ENCODE data around the gene DDX1.

DDX1 gene

DNA sequence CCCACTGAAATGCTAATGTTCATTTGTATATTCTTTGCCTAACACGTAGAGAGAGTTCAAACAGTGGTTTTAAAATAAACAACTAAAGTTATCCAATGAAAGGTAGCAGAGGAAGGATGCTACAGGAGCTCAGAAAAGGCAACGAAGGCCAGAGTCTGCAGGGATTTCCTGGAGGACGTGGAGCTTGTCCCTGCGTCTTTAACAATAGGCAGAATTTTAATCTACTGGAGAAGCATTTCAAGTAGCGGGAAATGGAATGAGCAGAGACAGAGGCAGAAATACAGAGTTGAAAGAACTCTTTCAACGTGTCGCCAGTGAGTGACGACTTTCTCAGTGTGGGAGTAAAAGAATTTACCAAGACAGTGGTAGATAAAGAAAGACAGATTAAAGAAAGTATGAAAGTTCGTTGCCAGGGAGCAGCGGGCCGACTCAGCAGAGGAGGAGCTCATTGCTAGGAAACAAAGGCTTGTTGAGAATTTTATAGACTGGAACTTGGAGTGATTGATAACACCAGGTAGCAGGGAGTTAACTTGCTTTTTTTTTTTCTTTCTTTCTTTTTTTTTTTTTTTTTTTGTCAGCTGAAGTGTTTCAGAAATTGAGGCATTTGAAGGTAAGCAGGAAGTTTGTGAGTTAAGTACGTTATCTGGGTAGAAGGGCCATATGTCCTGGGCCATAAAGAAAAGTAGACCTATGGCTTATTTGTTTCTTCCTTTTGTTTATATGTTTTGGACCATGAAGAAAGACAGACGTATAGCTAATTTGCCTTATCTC is 29.9 kb upstream of the DDX1 start:
- in situ Hi-C loops (cut with MboI; ENCODE audit: low sequenced_read_pairs), result no loop called here

GRCh38 chr2:15562354-15563031 is 29.2 kb upstream of the DDX1 start:
- in situ Hi-C loops (cut with MboI; ENCODE audit: low sequenced_read_pairs), result no loop called here

GRCh38 chr2:15563227-15564100 is 28.2 kb upstream of the DDX1 start:
- in situ Hi-C loops (cut with MboI; ENCODE audit: low sequenced_read_pairs), result no loop called here

GRCh38 chr2:15565392-15565791 is 26.3 kb upstream of the DDX1 start:
- in situ Hi-C loops (cut with MboI; ENCODE audit: low sequenced_read_pairs), result no loop called here

- in situ Hi-C loops (cut with MboI; ENCODE audit: low sequenced_read_pairs), result no loop called here
Observed at GRCh38 chr2:15565994-15566671, 25.5 kb upstream of the DDX1 start.

GRCh38 chr2:15566912-15567311 is 24.8 kb upstream of the DDX1 start:
- in situ Hi-C loops (cut with MboI; ENCODE audit: low sequenced_read_pairs), result no loop called here

DNA sequence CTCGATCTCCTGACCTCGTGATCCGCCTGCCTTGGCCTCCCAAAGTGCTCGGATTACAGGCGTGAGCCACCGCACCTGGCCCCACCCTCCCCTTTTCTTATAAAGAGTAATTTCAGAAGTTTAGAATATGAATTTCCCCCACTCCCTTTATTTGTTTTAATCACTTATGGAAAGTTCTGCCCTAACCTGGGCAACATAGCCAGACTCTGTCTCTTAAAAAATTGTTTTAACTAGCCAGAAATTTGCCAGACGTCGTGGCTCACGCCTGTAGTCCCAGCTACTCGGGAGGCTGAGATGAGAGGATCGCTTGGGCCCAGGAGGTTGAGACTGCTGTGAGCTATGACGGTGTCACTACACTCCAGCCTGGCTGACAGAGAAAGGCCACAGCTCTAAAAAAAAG is 22.8 kb upstream of the DDX1 start:
- in situ Hi-C loops (cut with MboI; ENCODE audit: low sequenced_read_pairs), result no loop called here

DNA sequence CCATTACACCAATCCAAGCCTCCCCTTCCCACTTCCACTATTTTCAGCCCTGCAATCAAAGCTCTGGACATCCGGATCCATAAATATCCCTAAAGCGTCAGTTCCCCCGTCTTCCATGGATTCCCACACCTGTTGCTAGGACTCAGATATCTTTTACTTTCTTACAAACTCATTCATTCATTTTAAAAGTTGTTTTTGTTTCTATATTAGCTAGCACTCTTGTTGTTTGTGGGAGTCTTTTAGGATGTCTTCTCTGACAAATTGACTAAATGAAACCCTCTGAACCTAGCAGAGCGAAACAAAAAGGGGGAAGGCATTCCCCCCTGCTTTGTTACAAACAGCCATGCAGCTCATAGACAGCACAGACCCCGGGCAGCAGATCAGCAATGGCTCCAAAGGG is 21.6 kb upstream of the DDX1 start:
- in situ Hi-C loops (cut with MboI; ENCODE audit: low sequenced_read_pairs), result no loop called here

GRCh38 chr2:15571729-15572128 is 19.9 kb upstream of the DDX1 start:
- in situ Hi-C loops (cut with MboI; ENCODE audit: low sequenced_read_pairs), result no loop called here

DNA sequence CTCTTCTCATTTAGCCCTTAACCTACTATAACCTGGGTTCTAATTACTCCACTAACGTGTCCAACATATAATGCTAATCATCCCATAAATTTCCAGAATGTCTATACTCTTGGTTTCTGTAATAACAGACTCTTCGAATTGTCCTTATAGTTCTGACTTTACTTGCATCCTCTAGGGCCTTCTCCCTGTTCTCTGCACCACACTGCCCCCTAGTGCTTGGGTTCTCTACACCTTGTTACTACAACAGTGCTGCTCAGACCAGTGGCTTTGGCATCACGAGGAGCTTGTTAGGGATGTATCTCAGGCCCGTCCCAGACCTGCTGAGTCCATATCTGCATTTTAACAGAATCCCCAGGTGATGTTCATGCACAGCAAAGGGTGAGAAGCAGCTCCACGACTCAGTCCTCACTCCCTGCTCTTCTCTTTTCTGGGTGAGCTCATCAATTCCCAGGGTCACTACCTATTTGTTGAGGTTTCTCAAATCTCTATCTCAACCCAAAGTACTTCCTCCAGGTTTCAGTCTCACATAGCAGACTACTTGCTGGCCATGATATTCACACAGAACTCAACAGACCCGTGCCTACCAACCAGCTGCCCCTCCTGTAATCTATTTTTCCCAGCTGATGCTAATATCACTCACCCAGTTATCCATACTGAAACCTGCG is 14.5 kb upstream of the DDX1 start:
- in situ Hi-C loops (cut with MboI; ENCODE audit: low sequenced_read_pairs), result no loop called here

DNA sequence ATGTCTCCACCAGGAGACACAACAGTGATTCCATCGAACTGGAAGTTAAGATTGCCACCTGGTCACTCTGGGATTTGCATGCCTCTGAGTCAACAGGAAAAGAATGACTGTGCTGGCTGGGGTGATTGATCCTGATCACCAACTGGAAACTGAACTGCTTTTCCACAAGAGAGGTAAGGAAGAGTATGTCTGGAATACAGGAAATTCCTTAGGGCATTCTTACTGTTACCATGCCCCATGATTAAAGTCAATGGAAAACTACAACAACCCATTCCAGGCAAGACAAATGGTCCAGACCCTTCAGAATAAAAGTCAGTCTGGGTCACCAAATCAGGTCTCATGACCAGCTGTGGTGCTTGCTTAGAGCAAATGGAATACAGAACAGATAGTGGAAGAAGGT is 12.0 kb upstream of the DDX1 start:
- in situ Hi-C loops (cut with MboI; ENCODE audit: low sequenced_read_pairs), result no loop called here

DNA sequence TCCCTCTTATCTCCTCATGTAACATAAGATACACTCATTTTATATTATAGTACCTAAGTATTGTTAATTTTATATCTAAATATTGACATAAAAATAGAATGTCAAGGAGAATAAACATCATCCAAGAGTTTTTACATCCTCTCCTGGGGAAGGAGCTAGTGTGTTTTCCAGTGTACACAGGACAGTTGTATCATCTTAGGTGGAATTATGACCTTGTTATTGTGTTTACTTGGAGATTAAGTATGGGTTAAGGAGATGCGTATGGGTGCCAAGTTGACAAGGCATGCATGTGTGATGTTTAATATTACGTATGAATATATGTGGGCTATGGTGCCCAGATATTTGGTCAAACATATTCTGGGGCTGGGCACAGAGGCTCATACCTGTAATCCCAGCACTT is 11.2 kb upstream of the DDX1 start:
- in situ Hi-C loops (cut with MboI; ENCODE audit: low sequenced_read_pairs), result no loop called here

- in situ Hi-C loops (cut with MboI; ENCODE audit: low sequenced_read_pairs), result no loop called here
Observed at GRCh38 chr2:15582710-15583357, 8.8 kb upstream of the DDX1 start.

DNA sequence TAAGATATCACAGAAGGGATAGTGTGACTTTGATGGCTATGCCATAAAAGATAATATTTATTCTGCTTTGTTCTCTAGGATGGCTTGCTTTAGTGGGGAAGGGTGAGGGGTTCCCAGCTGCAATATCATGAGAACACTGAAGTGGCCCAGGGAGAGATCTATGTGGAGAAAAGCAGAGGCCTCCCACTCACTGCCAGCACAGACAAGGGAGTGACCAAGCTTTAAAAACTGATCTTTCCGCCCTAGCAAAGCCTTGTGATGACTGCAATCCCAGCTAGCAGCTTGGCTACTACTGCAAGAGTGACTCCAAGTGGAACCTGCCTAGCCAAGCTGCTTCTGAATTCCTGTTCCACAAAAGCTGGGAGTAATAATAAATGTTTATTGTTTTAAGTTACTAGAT is 7.8 kb upstream of the DDX1 start:
- in situ Hi-C loops (cut with MboI; ENCODE audit: low sequenced_read_pairs), result no loop called here

DNA sequence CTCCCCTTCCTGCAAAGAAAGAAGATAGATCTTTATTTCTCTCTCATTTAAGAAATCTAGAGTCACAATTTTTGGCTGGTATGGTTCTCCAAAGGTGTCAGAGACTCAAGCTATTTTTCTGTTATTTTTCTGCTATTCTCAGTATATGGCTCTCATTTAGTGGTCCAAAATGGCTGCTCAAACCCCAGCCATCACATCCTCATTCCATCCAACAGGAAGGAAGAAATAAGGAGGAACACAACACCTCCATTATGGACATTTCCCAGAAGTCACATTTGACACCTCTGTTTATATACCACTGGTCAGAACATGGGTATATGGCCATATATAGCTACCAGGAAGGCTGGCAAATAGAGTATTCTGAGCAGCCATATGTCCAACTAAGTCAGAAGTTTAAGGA is 7.4 kb upstream of the DDX1 start:
- in situ Hi-C loops (cut with MboI; ENCODE audit: low sequenced_read_pairs), result no loop called here

GRCh38 chr2:15584767-15585469 is 6.8 kb upstream of the DDX1 start:
- in situ Hi-C loops (cut with MboI; ENCODE audit: low sequenced_read_pairs), result no loop called here

DNA sequence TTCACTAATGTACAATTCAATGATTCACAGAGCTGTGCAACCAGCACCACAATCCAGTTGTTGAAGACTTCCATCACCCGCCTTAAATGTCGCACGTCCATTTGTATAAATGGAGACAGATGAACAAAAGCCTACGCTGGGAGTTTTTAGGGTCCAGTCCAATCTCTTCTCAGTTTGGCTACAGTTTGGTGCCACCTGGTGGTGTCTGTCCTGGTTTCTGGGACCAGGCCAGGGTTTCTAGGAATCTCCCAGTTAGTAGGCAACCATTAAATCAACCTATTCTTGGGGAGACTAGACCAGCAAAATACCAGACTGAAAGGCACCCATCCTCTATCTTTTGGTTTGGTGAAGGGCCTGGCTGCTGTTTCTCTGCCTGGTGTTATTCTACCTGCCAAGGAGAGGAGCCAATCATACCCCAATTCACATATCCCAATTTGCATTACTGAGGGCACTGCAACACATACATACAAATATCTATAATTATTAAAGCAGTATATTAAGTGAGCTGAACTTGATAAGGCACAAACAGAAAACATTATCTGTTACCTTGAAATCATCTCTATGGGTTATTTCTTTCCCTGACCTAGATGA is 3.2 kb upstream of the DDX1 start:
- in situ Hi-C loops (cut with MboI; ENCODE audit: low sequenced_read_pairs), result no loop called here

DNA sequence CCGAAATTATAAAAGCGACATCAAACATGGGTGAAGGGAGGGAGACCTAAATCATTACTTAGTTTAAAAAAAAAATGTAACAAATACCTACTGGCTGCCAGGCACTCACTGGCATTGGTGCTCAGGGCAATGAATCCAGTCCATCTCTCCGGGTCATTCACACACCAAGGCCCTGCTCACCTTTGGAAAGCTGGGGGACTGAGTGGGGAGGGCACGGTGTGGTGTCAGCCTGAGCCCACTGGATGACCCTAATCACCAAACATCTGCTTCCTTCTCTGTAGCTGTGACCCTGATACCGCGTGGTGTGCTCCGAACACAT is 336 bp upstream of the DDX1 start:
- in situ Hi-C loops (cut with MboI; ENCODE audit: low sequenced_read_pairs), result no loop called here

DNA sequence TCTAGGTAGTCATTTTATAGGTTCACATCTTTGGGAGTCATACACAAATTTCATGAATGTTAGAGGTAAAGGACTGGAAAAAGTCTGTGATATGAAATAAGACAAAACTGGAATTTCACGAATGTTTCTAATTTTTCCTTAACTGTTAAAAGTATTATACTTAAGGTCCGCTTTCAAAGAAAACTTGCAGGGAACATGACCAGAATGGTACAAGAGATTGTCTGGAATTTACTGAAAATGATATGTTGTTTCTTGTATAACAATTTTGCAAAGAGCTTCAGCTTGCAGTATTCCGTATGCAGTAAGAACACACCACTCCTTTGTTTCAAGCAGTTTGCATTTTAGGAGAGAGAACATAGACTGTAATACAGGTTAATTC is 1.6 kb downstream of the DDX1 start:
- in situ Hi-C loops (cut with MboI; ENCODE audit: low sequenced_read_pairs), result no loop called here

Measured in hTERT RPE-1 (cell line).